Testis (tissue), 2 donors: Measurements from ENCODE around the gene ZNF223.

Source experiments
- POLR2A ChIP-seq: fragments of 450-650 bp; IDR thresholded peaks from one replicate; pipeline ENCODE4 v1.6.1; 2017; ENCODE audit warnings: antibody characterized with exemption, mild to moderate bottlenecking, moderate library complexity
- TF ChIP-seq, protein P1 (sequence below), 3 experiments: fragments of 450-650 bp in 2 of 3; fragments of 200-600 bp in 1 of 3; sonication (generic) in 1 of 3; IDR thresholded peaks; one replicate each; pipeline ENCODE4 v1.5.1; 2016 to 2019; ENCODE audit warnings: antibody characterized with exemption in 3 of 3, mild to moderate bottlenecking in 2 of 3, moderate library complexity in 1 of 3

DNA sequence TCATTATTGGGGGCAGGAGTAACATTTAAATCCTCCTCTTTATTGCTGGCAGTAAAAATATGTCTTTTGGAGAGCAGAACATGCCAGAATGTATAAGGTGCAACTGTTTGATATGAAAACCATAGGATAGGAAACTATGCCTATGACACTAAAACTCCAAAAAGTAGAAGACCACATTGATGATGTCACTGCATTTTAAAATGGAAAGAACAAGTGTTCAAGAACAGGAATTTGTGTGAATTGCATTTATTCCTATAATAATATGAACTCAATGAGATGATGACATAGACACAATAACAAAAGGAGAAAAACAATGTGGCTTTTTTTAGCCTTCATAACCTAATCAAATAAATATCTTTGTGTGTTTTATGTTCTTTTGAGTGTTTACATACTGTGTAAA is 57.6 kb downstream of the ZNF223 start:
- TF ChIP-seq, protein P1, sequence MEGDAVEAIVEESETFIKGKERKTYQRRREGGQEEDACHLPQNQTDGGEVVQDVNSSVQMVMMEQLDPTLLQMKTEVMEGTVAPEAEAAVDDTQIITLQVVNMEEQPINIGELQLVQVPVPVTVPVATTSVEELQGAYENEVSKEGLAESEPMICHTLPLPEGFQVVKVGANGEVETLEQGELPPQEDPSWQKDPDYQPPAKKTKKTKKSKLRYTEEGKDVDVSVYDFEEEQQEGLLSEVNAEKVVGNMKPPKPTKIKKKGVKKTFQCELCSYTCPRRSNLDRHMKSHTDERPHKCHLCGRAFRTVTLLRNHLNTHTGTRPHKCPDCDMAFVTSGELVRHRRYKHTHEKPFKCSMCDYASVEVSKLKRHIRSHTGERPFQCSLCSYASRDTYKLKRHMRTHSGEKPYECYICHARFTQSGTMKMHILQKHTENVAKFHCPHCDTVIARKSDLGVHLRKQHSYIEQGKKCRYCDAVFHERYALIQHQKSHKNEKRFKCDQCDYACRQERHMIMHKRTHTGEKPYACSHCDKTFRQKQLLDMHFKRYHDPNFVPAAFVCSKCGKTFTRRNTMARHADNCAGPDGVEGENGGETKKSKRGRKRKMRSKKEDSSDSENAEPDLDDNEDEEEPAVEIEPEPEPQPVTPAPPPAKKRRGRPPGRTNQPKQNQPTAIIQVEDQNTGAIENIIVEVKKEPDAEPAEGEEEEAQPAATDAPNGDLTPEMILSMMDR (IDR thresholded peaks at IDR 0.05): no peak
- TF ChIP-seq POLR2A: no peak
